Upper lobe of left lung (tissue), 4 donors: ENCODE results near the gene ELOVL5.

Experiments
- POLR2AphosphoS5 ChIP-seq, 2 donors: sonication (generic); formaldehyde crosslinking; IDR thresholded peaks; one replicate each; pipeline ENCODE4 v1.5.1; 2017; ENCODE audit warnings: antibody characterized with exemption in 2 of 2
- TF ChIP-seq, protein P1 (sequence below), 6 experiments: fragments of 450-650 bp in 4 of 6; fragments of 200-600 bp in 2 of 6; sonication (generic) in 2 of 6; IDR thresholded peaks; one replicate each; pipeline ENCODE4 v1.5.1; 2016 to 2019; ENCODE audit warnings: antibody characterized with exemption in 6 of 6

DNA sequence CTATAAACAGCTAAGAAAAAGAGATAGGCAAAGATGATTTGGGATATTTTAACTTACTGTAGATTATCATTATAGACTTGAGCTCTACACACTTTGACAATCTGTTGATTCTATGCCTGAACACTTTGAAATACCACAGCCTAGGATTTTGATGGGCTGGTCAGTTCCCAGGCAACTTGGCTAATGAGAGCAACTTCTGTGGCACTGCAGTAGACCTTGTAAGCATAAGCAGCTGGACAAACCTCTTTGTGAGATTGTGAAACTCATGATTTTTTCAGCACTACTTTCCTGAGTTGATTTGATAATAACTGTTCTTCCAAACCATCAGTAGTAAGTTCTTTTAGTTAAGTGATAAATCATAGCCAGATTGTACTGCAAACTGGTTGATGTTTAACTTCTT is 27.1 kb upstream of the ELOVL5 start:
- TF ChIP-seq, protein P1, sequence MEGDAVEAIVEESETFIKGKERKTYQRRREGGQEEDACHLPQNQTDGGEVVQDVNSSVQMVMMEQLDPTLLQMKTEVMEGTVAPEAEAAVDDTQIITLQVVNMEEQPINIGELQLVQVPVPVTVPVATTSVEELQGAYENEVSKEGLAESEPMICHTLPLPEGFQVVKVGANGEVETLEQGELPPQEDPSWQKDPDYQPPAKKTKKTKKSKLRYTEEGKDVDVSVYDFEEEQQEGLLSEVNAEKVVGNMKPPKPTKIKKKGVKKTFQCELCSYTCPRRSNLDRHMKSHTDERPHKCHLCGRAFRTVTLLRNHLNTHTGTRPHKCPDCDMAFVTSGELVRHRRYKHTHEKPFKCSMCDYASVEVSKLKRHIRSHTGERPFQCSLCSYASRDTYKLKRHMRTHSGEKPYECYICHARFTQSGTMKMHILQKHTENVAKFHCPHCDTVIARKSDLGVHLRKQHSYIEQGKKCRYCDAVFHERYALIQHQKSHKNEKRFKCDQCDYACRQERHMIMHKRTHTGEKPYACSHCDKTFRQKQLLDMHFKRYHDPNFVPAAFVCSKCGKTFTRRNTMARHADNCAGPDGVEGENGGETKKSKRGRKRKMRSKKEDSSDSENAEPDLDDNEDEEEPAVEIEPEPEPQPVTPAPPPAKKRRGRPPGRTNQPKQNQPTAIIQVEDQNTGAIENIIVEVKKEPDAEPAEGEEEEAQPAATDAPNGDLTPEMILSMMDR (IDR thresholded peaks at IDR 0.05) = no peak
- no peak for TF ChIP-seq POLR2AphosphoS5 (IDR thresholded peaks at IDR 0.05)
